ENCODE measurements around the gene AUTS2. TPM values are rescaled to one million over a fixed set of nuclear protein-coding genes. Genes with fewer than 3 reads are reported as not detected.

The AUTS2 gene
- total and polyA plus RNA-seq, 10 of the 15 experiments (the other 5 are each of a cell fraction or from before 2014, with no cell fraction given) = 6.4 to 55.6 (median 21.6) TPM

- TF ChIP-seq RBBP5 (conservative IDR thresholded peaks at IDR 0.05) (no peak), ATF7 (IDR thresholded peaks at IDR 0.05; ENCODE audit: low read depth) (peak; percentile 94), ETV6 (conservative IDR thresholded peaks at IDR 0.05 in 1 of 2, IDR thresholded peaks at IDR 0.05 in 1 of 2; ENCODE audit: borderline replicate concordance in 1 of 2, low read depth in 1 of 2) (peak in 1 of 2 experiments; percentile 84; a peak in 2 of 4 replicates), MYB (IDR thresholded peaks at IDR 0.05; ENCODE audit: borderline replicate concordance, low read depth, low read length) (peak; percentile 67; the same call in 1 of the 2 replicates), LARP7 (IDR thresholded peaks at IDR 0.05) (no peak), HDAC2 (IDR thresholded peaks at IDR 0.05) (no peak), POLR2AphosphoS2 (IDR thresholded peaks at IDR 0.05; ENCODE audit: low read depth, low read length) (no peak), SMC3 (IDR thresholded peaks at IDR 0.05; ENCODE audit: borderline replicate concordance, low read length) (peak; percentile 35; the same call in 1 of the 2 replicates), BMI1 (IDR thresholded peaks at IDR 0.05; ENCODE audit: borderline replicate concordance) (peak; percentile 75), ZBED1 (IDR thresholded peaks at IDR 0.05; ENCODE audit: borderline replicate concordance) (peak; percentile 98), BHLHE40 (IDR thresholded peaks at IDR 0.05; ENCODE audit: borderline replicate concordance in 1 of 2, low read depth in 2 of 2, low read length in 1 of 2) (peak; percentile 91), EED (IDR thresholded peaks at IDR 0.05; ENCODE audit: low read depth) (peak; percentile 94), ASH2L (IDR thresholded peaks at IDR 0.05; ENCODE audit: borderline replicate concordance, low read depth) (no peak), POLR2A (IDR thresholded peaks at IDR 0.05; ENCODE audit: low read depth, low read length) (no peak), ATF3 (IDR thresholded peaks at IDR 0.05; ENCODE audit: borderline replicate concordance, extremely low read depth, low read depth, low read length) (no peak), TCF12 (IDR thresholded peaks at IDR 0.05; ENCODE audit: low read depth, low read length) (peak; percentile 98), CHD1 (IDR thresholded peaks at IDR 0.05; ENCODE audit: low read depth, low read length) (peak; percentile 46; the same call in 1 of the 2 replicates), NFYA (IDR thresholded peaks at IDR 0.05; ENCODE audit: borderline replicate concordance, low read depth, low read length) (no peak), TARDBP (IDR thresholded peaks at IDR 0.05; ENCODE audit: borderline replicate concordance) (no peak), NKRF (conservative IDR thresholded peaks at IDR 0.05) (no peak), GATAD2B (conservative IDR thresholded peaks at IDR 0.05; ENCODE audit: low read depth) (peak; percentile 93)
- TF ChIP-seq, protein P1, sequence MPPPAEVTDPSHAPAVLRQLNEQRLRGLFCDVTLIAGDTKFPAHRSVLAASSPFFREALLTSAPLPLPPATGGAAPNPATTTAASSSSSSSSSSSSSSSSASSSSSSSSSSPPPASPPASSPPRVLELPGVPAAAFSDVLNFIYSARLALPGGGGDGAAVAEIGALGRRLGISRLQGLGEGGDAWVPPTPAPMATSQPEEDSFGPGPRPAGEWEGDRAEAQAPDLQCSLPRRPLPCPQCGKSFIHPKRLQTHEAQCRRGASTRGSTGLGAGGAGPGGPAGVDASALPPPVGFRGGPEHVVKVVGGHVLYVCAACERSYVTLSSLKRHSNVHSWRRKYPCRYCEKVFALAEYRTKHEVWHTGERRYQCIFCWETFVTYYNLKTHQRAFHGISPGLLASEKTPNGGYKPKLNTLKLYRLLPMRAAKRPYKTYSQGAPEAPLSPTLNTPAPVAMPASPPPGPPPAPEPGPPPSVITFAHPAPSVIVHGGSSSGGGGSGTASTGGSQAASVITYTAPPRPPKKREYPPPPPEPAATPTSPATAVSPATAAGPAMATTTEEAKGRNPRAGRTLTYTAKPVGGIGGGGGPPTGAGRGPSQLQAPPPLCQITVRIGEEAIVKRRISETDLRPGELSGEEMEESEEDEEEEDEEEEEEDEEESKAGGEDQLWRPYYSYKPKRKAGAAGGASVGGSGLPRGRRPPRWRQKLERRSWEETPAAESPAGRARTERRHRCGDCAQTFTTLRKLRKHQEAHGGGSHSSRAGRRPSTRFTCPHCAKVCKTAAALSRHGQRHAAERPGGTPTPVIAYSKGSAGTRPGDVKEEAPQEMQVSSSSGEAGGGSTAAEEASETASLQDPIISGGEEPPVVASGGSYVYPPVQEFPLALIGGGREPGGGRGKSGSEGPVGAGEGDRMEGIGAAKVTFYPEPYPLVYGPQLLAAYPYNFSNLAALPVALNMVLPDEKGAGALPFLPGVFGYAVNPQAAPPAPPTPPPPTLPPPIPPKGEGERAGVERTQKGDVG (CRISPR knock-in tag; IDR thresholded peaks at IDR 0.05) = no peak
- TF ChIP-seq, protein P2, sequence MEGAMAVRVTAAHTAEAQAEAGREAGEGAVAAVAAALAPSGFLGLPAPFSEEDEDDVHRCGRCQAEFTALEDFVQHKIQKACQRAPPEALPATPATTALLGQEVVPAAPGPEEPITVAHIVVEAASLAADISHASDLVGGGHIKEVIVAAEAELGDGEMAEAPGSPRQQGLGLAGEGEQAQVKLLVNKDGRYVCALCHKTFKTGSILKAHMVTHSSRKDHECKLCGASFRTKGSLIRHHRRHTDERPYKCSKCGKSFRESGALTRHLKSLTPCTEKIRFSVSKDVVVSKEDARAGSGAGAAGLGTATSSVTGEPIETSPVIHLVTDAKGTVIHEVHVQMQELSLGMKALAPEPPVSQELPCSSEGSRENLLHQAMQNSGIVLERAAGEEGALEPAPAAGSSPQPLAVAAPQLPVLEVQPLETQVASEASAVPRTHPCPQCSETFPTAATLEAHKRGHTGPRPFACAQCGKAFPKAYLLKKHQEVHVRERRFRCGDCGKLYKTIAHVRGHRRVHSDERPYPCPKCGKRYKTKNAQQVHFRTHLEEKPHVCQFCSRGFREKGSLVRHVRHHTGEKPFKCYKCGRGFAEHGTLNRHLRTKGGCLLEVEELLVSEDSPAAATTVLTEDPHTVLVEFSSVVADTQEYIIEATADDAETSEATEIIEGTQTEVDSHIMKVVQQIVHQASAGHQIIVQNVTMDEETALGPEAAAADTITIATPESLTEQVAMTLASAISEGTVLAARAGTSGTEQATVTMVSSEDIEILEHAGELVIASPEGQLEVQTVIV (IDR thresholded peaks at IDR 0.05; ENCODE audit: borderline replicate concordance, partially characterized antibody) = no peak
Observed at GRCh38 chr7:69906283-69906995, 308.2 kb downstream of the AUTS2 start (continued).

Data from GM12878 (cell line).